Right lobe of liver (tissue), 6 donors: Measurements from ENCODE around the gene GADL1. TPM values are rescaled to one million over a fixed set of nuclear protein-coding genes. Genes with fewer than 3 reads are reported as not detected.

ENCODE experiments used
- ATAC-seq, 4 donors: fragments of 200-7000 bp; cut with Tn5 transposase; one replicate each; pipeline ENCODE4 v1.9.1; 2020; ENCODE audit warnings: mild to moderate bottlenecking in 4 of 4, moderate library complexity in 4 of 4
- DNase-seq, 3 donors: peaks; one replicate each; pipeline ENCODE4 v3.0.0-alpha.2; 2020
- H3K27ac ChIP-seq, 3 donors: fragments of 200-600 bp; one replicate each; pipeline ENCODE4 v1.8.0; 2022
- H3K27me3 ChIP-seq, 2 donors: fragments of 200-600 bp; one replicate each; pipeline ENCODE4 v1.8.0; 2022
- H3K36me3 ChIP-seq, 4 donors: fragments of 200-600 bp; sonication (generic) in 1 of 4; one replicate each; pipeline versions ENCODE4 v1.5.1 to v1.8.0; 2017 to 2022; ENCODE audit warnings: control low read depth in 1 of 4
- H3K4me1 ChIP-seq, 4 donors: fragments of 200-600 bp; sonication (generic) in 1 of 4; one replicate each; pipeline versions ENCODE4 v1.5.1 to v1.8.0; 2017 to 2022; ENCODE audit warnings: control low read depth in 1 of 4
- H3K4me3 ChIP-seq, 3 donors: fragments of 200-600 bp; one replicate each; pipeline ENCODE4 v1.8.0; 2022
- H3K9me3 ChIP-seq, 4 donors: fragments of 200-600 bp; sonication (generic) in 1 of 4; one replicate each; pipeline versions ENCODE4 v1.5.1 to v1.8.0; 2017 to 2022; ENCODE audit warnings: control low read depth in 1 of 4
- POLR2A ChIP-seq: fragments of 450-650 bp; IDR thresholded peaks from one replicate; pipeline ENCODE4 v1.6.1; 2017; ENCODE audit warnings: antibody characterized with exemption, mild to moderate bottlenecking
- WGBS: methylation state at CpG from one replicate; pipeline ENCODE4 v1.1.6; 2018; ENCODE audit warnings: low coverage, low lambda C conversion rate; ENCODE audit not compliant: insufficient coverage; ENCODE audit errors: missing lambda C conversion rate; 5-methylcytosine and 5-hydroxymethylcytosine counted together
- intact Hi-C, 2 donors: fragments of 100-400 bp; cut with DNase I; formaldehyde crosslinking; loops; one replicate each; pipeline versions ENCODE4 v1.11.2 to v1.14.1; 2022
- total RNA-seq, 6 experiments: library from RNA; depleted of rRNA in 2 of 6; stranded (reverse); fragments of >200 nt in 2 of 6; fragmentation: NEBNext Ultra II Directional in 3 of 6; extraction: Animal tissue kit (Norgen Biotek cat#: 25700) in 3 of 6; gene quantifications; one replicate each; pipeline versions ENCODE4 v1.1.0 to v1.2.4, GENCODE V29; 2016 to 2023
- TF ChIP-seq, protein P1 (sequence below), 4 donors: fragments of 200-600 bp in 3 of 4; fragments of 450-650 bp in 1 of 4; IDR thresholded peaks; one replicate each; pipeline versions ENCODE4 v1.5.1 to v1.8.0; 2016 to 2022; ENCODE audit warnings: antibody characterized with exemption in 4 of 4, mild to moderate bottlenecking in 2 of 4
- donor health status: DM: no; HTN: yes; CAD: no.
- donor health status: DM: no; HTN: no; CAD: no.
- donor health status: DM: no; HTN: no; CAD: no.
- donor health status: DM: no; HTN: yes; CAD: no.
- donor health status: DM: no; HTN: yes; CAD: no.

Gene GADL1
- total RNA-seq, 6 experiments from 2014 or later, result not detected

DNA sequence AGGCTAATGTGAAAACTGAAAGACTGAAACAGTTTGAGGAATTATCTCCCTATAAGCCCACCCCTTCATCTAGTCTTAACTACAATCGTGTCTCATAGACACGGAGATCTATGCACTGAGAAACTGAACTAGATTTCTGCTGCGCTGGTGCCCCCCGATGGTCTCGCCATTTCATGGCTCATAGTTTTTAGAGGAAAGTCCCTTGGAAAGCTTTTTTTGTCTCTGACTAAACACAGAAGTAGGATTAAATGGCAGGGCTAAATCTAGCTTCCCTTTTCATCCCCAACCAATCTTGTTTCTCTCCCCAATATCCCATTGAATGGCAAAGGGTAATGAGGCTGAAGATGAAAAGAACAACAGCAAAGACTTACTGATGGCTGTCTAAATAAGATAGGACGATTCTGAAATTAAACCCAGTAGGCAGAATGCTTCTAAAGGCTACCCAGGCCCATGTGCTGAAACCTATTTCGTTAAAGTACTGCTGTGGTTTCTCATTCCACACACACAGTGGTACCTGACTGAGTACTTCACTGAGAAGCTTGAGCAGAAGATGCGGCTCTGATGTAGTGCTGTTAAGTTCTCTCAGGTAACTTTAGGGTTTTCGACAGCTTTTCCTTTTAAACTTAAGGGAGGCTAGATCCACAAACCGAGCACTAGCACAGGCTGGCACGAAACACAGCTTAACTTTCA lies 142.7 kb downstream of the GADL1 start:
- TF ChIP-seq, protein P1, sequence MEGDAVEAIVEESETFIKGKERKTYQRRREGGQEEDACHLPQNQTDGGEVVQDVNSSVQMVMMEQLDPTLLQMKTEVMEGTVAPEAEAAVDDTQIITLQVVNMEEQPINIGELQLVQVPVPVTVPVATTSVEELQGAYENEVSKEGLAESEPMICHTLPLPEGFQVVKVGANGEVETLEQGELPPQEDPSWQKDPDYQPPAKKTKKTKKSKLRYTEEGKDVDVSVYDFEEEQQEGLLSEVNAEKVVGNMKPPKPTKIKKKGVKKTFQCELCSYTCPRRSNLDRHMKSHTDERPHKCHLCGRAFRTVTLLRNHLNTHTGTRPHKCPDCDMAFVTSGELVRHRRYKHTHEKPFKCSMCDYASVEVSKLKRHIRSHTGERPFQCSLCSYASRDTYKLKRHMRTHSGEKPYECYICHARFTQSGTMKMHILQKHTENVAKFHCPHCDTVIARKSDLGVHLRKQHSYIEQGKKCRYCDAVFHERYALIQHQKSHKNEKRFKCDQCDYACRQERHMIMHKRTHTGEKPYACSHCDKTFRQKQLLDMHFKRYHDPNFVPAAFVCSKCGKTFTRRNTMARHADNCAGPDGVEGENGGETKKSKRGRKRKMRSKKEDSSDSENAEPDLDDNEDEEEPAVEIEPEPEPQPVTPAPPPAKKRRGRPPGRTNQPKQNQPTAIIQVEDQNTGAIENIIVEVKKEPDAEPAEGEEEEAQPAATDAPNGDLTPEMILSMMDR (IDR thresholded peaks at IDR 0.05), result peak in 3 of 4 donors; percentile 28 to 37 (median 33)
- no peak for TF ChIP-seq POLR2A
- no peaks in the 10 kb centered on the region for H3K36me3 ChIP-seq
- H3K9me3 ChIP-seq, result no peaks in the 10 kb centered on the region
- H3K27me3 ChIP-seq, result no peaks in the 10 kb centered on the region
- no peak overlapping the region for H3K27ac ChIP-seq
- no peak overlapping the region for H3K4me3 ChIP-seq
- intact Hi-C loops, result no loop called here
- DNase-seq, result no peak
- no peaks in the 10 kb centered on the region for H3K4me1 ChIP-seq
- 56% methylated on average over 9 of the region's 11 CpGs for WGBS
- peak in 3 of 4 donors; percentile 33 to 48 (median 45) for ATAC-seq

DNA sequence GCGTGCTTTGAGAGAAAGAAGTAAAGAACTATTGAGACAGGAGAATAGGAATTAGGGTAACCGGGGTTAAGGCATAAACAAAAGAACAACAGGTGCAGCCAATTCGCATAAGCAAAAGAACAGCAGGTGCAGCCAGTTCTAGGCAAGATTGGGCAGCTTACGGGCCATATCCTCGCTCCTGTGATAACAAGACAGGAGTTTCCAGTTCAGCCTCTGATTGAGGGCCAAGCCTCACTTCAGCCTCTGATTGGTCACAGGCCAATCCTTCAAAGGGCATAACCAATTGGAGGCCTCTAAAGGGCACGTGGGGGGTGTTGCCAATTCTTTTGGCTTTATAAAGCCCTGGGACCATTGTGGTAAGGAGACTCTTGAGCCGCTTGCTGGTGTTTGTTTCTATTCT lies 143.5 kb downstream of the GADL1 start:
- Histone ChIP-seq H3K27ac (no peak overlapping the region), H3K4me3 (no peak overlapping the region), H3K4me1 (no peaks in the 10 kb centered on the region), H3K9me3 (no peaks in the 10 kb centered on the region), H3K36me3 (no peaks in the 10 kb centered on the region), H3K27me3 (no peaks in the 10 kb centered on the region)
- no peak for TF ChIP-seq POLR2A
- TF ChIP-seq, protein P1 (IDR thresholded peaks at IDR 0.05), result no peak
- intact Hi-C loops, result no loop called here
- no peak for DNase-seq
- no peak for ATAC-seq
- 82% methylated on average over 7 of the region's 7 CpGs for WGBS

DNA sequence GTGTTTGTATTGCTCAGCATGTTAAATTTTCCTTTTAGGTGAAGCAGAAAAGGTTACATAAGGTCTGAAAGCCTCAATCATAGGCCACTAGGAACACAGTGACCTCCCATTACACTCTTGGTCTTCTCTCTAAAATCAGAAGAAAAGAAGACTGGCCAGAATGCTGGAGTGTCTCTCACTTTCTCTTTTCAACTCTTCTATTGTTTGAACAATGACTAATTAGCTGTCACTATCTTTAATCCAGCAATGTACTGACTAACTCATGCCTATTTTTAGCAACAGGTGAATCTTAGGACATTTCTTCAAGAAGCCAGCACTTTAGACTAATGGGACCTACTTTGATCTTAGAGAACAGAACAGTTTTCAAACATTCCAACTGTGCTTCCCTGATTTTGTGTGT lies 145.2 kb downstream of the GADL1 start:
- no peak for ATAC-seq
- Histone ChIP-seq H3K4me1 (no peaks in the 10 kb centered on the region), H3K9me3 (no peaks in the 10 kb centered on the region), H3K4me3 (no peak overlapping the region), H3K36me3 (no peaks in the 10 kb centered on the region), H3K27ac (no peak overlapping the region), H3K27me3 (no peaks in the 10 kb centered on the region)
- intact Hi-C loops, result no loop called here
- TF ChIP-seq, protein P1 (IDR thresholded peaks at IDR 0.05), result no peak
- TF ChIP-seq POLR2A, result no peak
- no peak for DNase-seq

DNA sequence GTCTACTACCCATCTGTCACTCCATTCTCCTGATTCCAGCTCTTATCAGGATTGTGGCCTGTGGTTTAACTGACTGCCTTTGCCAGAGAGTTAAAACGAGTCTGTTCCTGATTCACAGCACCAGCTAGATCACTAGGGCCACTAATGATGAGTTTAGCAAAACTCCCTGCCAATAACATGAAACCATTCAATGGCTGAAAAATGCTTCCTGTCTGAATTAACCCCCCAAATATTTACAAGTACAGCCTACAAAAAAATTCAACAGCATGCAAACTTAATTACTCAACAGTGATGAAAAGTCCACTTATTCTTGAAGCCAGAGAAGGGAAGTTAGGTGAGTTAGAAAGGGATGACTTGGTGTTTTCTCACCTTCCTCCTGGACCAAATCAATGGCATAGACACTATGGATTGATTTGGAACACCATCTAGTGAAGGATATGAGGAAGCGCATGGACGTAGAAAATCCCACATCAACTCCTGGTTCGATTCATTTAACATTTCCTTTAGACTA lies 146.6 kb downstream of the GADL1 start:
- Histone ChIP-seq H3K27me3 (no peaks in the 10 kb centered on the region), H3K36me3 (no peaks in the 10 kb centered on the region), H3K4me1 (no peaks in the 10 kb centered on the region), H3K27ac (no peak overlapping the region), H3K4me3 (no peak overlapping the region), H3K9me3 (no peaks in the 10 kb centered on the region)
- TF ChIP-seq POLR2A, result no peak
- TF ChIP-seq, protein P1 (IDR thresholded peaks at IDR 0.05), result peak; percentile 57 to 70 (median 63)
- intact Hi-C loops, result no loop called here
- peak; percentile 60 to 88 (median 76) for ATAC-seq
- WGBS, result 27% methylated on average over 4 of the region's 4 CpGs
- DNase-seq, result no peak
